NB4 (cell line): Measurements from ENCODE around the gene TM4SF4.

Experiments
- POLR2A ChIP-seq: IDR thresholded peaks from 2 replicates; pipeline ENCODE4 v1.6.1; 2011; ENCODE audit warnings: mild to moderate bottlenecking; ENCODE audit not compliant: insufficient read length; ENCODE audit errors: extremely low read depth
- TF ChIP-seq, protein P1 (sequence below): IDR thresholded peaks from one replicate; pipeline ENCODE4 v1.5.1; 2012; ENCODE audit warnings: low read depth, low read length
- TF ChIP-seq, protein P2 (sequence below): IDR thresholded peaks from 2 replicates; pipeline ENCODE4 v1.6.1; 2011; ENCODE audit warnings: low read depth, low read length

DNA sequence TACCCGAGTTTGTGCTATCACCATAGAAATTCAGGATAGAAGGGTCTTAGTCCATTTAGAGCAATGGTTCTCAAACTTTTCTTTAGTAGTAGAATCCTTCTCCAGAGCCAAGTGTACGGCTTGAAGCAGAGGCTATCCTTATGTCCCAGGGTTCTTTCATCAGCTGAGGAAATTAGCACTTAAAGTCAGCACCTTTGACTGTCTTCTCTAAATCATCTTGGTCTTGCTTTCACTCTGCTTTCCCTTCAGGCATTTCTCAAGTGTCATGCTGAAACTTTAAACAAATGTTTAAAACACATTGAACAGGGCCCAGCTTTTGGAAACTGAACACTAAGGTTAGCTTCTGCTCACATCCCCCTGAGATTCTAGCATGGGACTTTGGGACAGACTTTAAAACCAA, 78.2 kb downstream of the TM4SF4 start:
- no peak for TF ChIP-seq POLR2A
- TF ChIP-seq, protein P1, sequence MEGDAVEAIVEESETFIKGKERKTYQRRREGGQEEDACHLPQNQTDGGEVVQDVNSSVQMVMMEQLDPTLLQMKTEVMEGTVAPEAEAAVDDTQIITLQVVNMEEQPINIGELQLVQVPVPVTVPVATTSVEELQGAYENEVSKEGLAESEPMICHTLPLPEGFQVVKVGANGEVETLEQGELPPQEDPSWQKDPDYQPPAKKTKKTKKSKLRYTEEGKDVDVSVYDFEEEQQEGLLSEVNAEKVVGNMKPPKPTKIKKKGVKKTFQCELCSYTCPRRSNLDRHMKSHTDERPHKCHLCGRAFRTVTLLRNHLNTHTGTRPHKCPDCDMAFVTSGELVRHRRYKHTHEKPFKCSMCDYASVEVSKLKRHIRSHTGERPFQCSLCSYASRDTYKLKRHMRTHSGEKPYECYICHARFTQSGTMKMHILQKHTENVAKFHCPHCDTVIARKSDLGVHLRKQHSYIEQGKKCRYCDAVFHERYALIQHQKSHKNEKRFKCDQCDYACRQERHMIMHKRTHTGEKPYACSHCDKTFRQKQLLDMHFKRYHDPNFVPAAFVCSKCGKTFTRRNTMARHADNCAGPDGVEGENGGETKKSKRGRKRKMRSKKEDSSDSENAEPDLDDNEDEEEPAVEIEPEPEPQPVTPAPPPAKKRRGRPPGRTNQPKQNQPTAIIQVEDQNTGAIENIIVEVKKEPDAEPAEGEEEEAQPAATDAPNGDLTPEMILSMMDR, result no peak
- TF ChIP-seq, protein P2, sequence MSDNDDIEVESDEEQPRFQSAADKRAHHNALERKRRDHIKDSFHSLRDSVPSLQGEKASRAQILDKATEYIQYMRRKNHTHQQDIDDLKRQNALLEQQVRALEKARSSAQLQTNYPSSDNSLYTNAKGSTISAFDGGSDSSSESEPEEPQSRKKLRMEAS, result no peak
